B cell (primary cell): ENCODE measurements around the gene GNG3. TPM values are rescaled to one million over a fixed set of nuclear protein-coding genes. Genes with fewer than 3 reads are reported as not detected.
A peak's percentile ranks its signal among the peaks of the same experiment; 100 is the strongest.

ENCODE experiments used
- ATAC-seq: fragments of 200-7000 bp; cut with Tn5 transposase; one replicate; pipeline ENCODE4 v1.10.0; 2021; ENCODE audit warnings: low read depth, mild to moderate bottlenecking, moderate number of reproducible peaks, moderate library complexity
- CTCF ChIA-PET: fragments of 350-600 bp; sonication (Branson Sonifier 250); formaldehyde crosslinking; loops from one replicate; lab custom pipeline; 2021; ENCODE audit warnings: antibody characterized with exemption, inconsistent platforms; lab: Charles Lee
- POLR2A ChIA-PET: fragments of 350-600 bp; sonication (Branson Sonifier 250); formaldehyde crosslinking; loops from one replicate; lab custom pipeline; 2021; ENCODE audit warnings: antibody characterized with exemption; lab: Charles Lee
- DNase-seq: peaks from one replicate; pipeline ENCODE4 v3.0.0; 2013
- H2AFZ ChIP-seq: 2 replicates; pipeline ENCODE4 v1.6.1; 2012; ENCODE audit warnings: mild to moderate bottlenecking, low read depth, low read length; ENCODE audit not compliant: insufficient read depth, poor library complexity, severe bottlenecking
- H3K27ac ChIP-seq, 2 donors: 1 replicate in 1 of 2; 2 replicates in 1 of 2; pipeline ENCODE4 v1.5.1; 2012 to 2013; ENCODE audit warnings: low read length in 2 of 2, mild to moderate bottlenecking in 2 of 2, moderate library complexity in 1 of 2
- H3K27me3 ChIP-seq, 4 experiments: fragments of 200-600 bp in 1 of 4; sonication (generic) in 1 of 4; replicated peaks in 1 of 4; 1 replicate in 2 of 4; 2 replicates in 2 of 4; pipeline versions ENCODE4 v1.6.1 to v1.7.0; 2013 to 2016; ENCODE audit warnings: low read length in 3 of 4, mild to moderate bottlenecking in 2 of 4, mixed read lengths in 1 of 4, moderate library complexity in 1 of 4; ENCODE audit not compliant: insufficient read depth in 4 of 4, control insufficient read depth in 3 of 4; ENCODE audit errors: control extremely low read depth in 1 of 4
- H3K36me3 ChIP-seq, 2 experiments: replicated peaks in 1 of 2; 1 replicate in 1 of 2; 2 replicates in 1 of 2; pipeline versions ENCODE4 v1.6.1 to v1.7.1; 2013; ENCODE audit warnings: low read length in 1 of 2; ENCODE audit not compliant: insufficient read depth in 2 of 2, control insufficient read depth in 1 of 2; ENCODE audit errors: control extremely low read depth in 1 of 2, extremely low read depth in 1 of 2
- H3K4me1 ChIP-seq, 2 donors: fragments of 200-600 bp in 1 of 2; sonication (generic) in 1 of 2; 1 replicate in 1 of 2; 2 replicates in 1 of 2; pipeline versions ENCODE4 v1.5.1 to v1.6.1; 2013 to 2017; ENCODE audit warnings: low read length in 2 of 2; ENCODE audit not compliant: control insufficient read depth in 2 of 2, insufficient read depth in 2 of 2
- H3K4me2 ChIP-seq: replicated peaks from 2 replicates; pipeline ENCODE3; 2012; ENCODE audit warnings: mild to moderate bottlenecking, low read depth, low read length; ENCODE audit not compliant: poor library complexity, severe bottlenecking
- H3K4me3 ChIP-seq, 5 experiments: fragments of 200-600 bp in 1 of 5; sonication (generic) in 1 of 5; 1 replicate in 3 of 5; 2 replicates in 2 of 5; pipeline versions ENCODE4 v1.5.1 to v1.7.0; 2011 to 2016; ENCODE audit warnings: low read length in 4 of 5, mild to moderate bottlenecking in 4 of 5, low read depth in 2 of 5, control low read depth in 1 of 5, moderate library complexity in 1 of 5; ENCODE audit not compliant: insufficient read depth in 1 of 5; ENCODE audit errors: control extremely low read depth in 1 of 5, extremely low read depth in 1 of 5
- H3K79me2 ChIP-seq: fragments of 200-600 bp; sonication (generic); one replicate; pipeline ENCODE4 v1.6.0; 2016; ENCODE audit warnings: low read length; ENCODE audit not compliant: control insufficient read depth, insufficient read depth
- H3K9ac ChIP-seq: fragments of 200-600 bp; sonication (generic); 2 replicates; pipeline ENCODE4 v1.6.1; 2017; ENCODE audit warnings: mild to moderate bottlenecking, low read length, moderate library complexity
- H3K9me3 ChIP-seq, 3 donors: one replicate each; pipeline versions ENCODE4 v1.6.1 to v1.7.1; 2013; ENCODE audit warnings: low read length in 2 of 3; ENCODE audit not compliant: control insufficient read depth in 2 of 3, insufficient read depth in 1 of 3; ENCODE audit errors: control extremely low read depth in 1 of 3
- H4K20me1 ChIP-seq: 2 replicates; pipeline ENCODE4 v1.6.0; 2012; ENCODE audit warnings: mild to moderate bottlenecking, low read length; ENCODE audit not compliant: insufficient read depth, control insufficient read depth, poor library complexity, severe bottlenecking
- H3K27ac Mint-ChIP-seq: one replicate; pipeline ENCODE4 v1.8.0; 2021; ENCODE audit warnings: mixed read lengths
- H3K27me3 Mint-ChIP-seq: one replicate; pipeline ENCODE4 v1.8.0; 2021; ENCODE audit warnings: mixed read lengths
- H3K4me1 Mint-ChIP-seq: one replicate; pipeline ENCODE4 v1.8.0; 2021; ENCODE audit warnings: mixed read lengths
- H3K4me3 Mint-ChIP-seq: one replicate; pipeline ENCODE4 v1.8.0; 2021; ENCODE audit warnings: mixed read lengths
- H3K9me3 Mint-ChIP-seq: one replicate; pipeline ENCODE4 v1.8.0; 2022; ENCODE audit warnings: mixed read lengths; ENCODE audit not compliant: insufficient read depth
- EZH2 ChIP-seq: IDR thresholded peaks from 2 replicates; pipeline ENCODE4 v1.6.1; 2012; ENCODE audit warnings: borderline replicate concordance, low read depth, mild to moderate bottlenecking, moderate library complexity, low read length; ENCODE audit not compliant: insufficient read depth, poor library complexity, severe bottlenecking
- WGBS: methylation state at CpG from one replicate; pipeline ENCODE4 v1.1.5; 2013; ENCODE audit warnings: missing lambda C conversion rate; ENCODE audit not compliant: insufficient coverage; 5-methylcytosine and 5-hydroxymethylcytosine counted together
- intact Hi-C: fragments of 100-400 bp; cut with micrococcal nuclease; formaldehyde crosslinking; loops from one replicate; pipeline ENCODE4 v1.10.0; 2022
- polyA plus RNA-seq: library from polyadenylated mRNA; depleted of rRNA; stranded (reverse); fragments of >200 nt; gene quantifications from 2 replicates; pipeline ENCODE4 v1.2.3, GENCODE V29; 2012
- total RNA-seq, 2 donors: library from RNA; stranded (reverse); fragments of 120-200 nt in 1 of 2; gene quantifications; 1 replicate in 1 of 2; 2 replicates in 1 of 2; pipeline versions ENCODE4 v1.2.3 to v1.2.4, GENCODE V29; 2013 to 2022
- TF ChIP-seq, protein P1 (sequence below): fragments of 200-600 bp; IDR thresholded peaks from one replicate; pipeline ENCODE4 v1.8.0; 2022; ENCODE audit warnings: antibody characterized with exemption, mild to moderate bottlenecking

Gene GNG3
- total and polyA plus RNA-seq, 2 donors (not counting 1 experiment from before 2014, with no cell fraction given), result 2.1 to 5.5 TPM

DNA sequence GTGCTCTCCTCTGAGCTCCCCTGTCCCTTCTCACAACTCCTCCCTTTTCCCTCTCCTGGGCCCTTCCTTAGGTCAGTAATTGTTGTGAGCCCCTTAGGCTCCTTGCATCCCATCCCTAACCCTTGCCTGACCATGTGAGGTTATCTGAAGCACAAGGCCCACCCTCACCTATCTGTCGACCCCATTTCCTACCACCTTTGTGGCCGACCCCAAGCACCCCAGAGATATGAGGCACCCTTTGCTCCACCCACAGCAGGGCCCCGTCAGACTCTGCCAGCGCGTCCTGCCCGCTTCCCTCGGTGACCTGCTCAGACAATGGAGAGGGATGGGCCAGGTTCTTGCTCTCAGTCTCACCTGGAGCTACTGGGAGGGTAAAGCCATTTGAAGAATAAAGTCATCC, 1.3 kb downstream of the GNG3 start:
- peak overlapping the region; percentile 99 for H2AFZ ChIP-seq
- POLR2A ChIA-PET, result interaction anchor here (0.6 to 6.5 kb wide), 20 partner anchors 19 to 173 kb away, joined by 3 to 66 read pairs (median 5); partner anchors contain the start of genes B3GAT3, C11orf98, CSKMT and EEF1G
- peaks cover 65% of the 10 kb centered on the region for H3K4me1 Mint-ChIP-seq
- peaks cover 25% of the 10 kb centered on the region for H3K79me2 ChIP-seq
- no peaks in the 10 kb centered on the region for H3K27me3 ChIP-seq
- DNase-seq (no peak), ATAC-seq (no peak)
- H3K4me3 ChIP-seq, result peak overlapping the region; percentile 66 to 91 (median 87)
- peak overlapping the region; percentile 90 to 93 for H3K27ac ChIP-seq
- CTCF ChIA-PET, result interaction anchor here (0.8 to 1.4 kb wide), 6 partner anchors 18 to 115 kb away, joined by 3 to 5 read pairs (median 3); partner anchors contain the start of genes C11orf98, CSKMT, HNRNPUL2 and UQCC3
- TF ChIP-seq, protein P1, sequence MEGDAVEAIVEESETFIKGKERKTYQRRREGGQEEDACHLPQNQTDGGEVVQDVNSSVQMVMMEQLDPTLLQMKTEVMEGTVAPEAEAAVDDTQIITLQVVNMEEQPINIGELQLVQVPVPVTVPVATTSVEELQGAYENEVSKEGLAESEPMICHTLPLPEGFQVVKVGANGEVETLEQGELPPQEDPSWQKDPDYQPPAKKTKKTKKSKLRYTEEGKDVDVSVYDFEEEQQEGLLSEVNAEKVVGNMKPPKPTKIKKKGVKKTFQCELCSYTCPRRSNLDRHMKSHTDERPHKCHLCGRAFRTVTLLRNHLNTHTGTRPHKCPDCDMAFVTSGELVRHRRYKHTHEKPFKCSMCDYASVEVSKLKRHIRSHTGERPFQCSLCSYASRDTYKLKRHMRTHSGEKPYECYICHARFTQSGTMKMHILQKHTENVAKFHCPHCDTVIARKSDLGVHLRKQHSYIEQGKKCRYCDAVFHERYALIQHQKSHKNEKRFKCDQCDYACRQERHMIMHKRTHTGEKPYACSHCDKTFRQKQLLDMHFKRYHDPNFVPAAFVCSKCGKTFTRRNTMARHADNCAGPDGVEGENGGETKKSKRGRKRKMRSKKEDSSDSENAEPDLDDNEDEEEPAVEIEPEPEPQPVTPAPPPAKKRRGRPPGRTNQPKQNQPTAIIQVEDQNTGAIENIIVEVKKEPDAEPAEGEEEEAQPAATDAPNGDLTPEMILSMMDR, result no peak
- TF ChIP-seq EZH2, result no peak
- H3K4me1 ChIP-seq, result peaks cover 39 to 52% of the 10 kb centered on the region in 2 donors
- peak overlapping the region; percentile 95 for H3K27ac Mint-ChIP-seq
- H3K9ac ChIP-seq, result peak overlapping the region; percentile 89
- H3K4me3 Mint-ChIP-seq, result peak overlapping the region; percentile 92
- WGBS, result 0% methylated on average over 7 of the region's 7 CpGs
- peaks cover 0 to 27% of the 10 kb centered on the region in 2 experiments for H3K36me3 ChIP-seq
- H3K27me3 Mint-ChIP-seq, result no peaks in the 10 kb centered on the region
- H3K4me2 ChIP-seq, result peak overlapping the region; percentile 95
- H3K9me3 ChIP-seq, result no peaks in the 10 kb centered on the region
- intact Hi-C loops, result loop anchor here (1.0 to 5.0 kb wide), 11 partner anchors 19 to 149 kb away; partner anchors contain the start of genes EEF1G, GANAB, HNRNPUL2 and INTS5
- H4K20me1 ChIP-seq, result no peaks in the 10 kb centered on the region
- no peaks in the 10 kb centered on the region for H3K9me3 Mint-ChIP-seq
